GM23248 (cell line): Measurements from ENCODE around the gene TMEM151A. TPM values are rescaled to one million over a fixed set of nuclear protein-coding genes. Genes with fewer than 3 reads are reported as not detected.

Source experiments
- DNase-seq: peaks from one replicate; pipeline ENCODE4 v3.0.0-alpha.2; 2015
- H2AFZ ChIP-seq: fragments of 200-600 bp; sonication (generic); 2 replicates; pipeline ENCODE4 v1.6.1; 2016; ENCODE audit warnings: antibody characterized with exemption
- H3F3A ChIP-seq: fragments of 200-600 bp; sonication (generic); 2 replicates; pipeline ENCODE4 v1.6.1; 2016; ENCODE audit warnings: mild to moderate bottlenecking, antibody characterized with exemption, mixed run types; ENCODE audit not compliant: insufficient read depth
- H3K27ac ChIP-seq: fragments of 200-600 bp; sonication (generic); 2 replicates; pipeline ENCODE4 v1.5.1; 2016; ENCODE audit warnings: mild to moderate bottlenecking
- H3K27me3 ChIP-seq: fragments of 200-600 bp; sonication (generic); replicated peaks from 2 replicates; pipeline ENCODE4 v1.6.1; 2016; ENCODE audit warnings: mild to moderate bottlenecking; ENCODE audit not compliant: insufficient read depth
- H3K36me3 ChIP-seq: fragments of 200-600 bp; sonication (generic); 2 replicates; pipeline ENCODE4 v1.6.1; 2016; ENCODE audit warnings: low read depth, mild to moderate bottlenecking
- H3K4me1 ChIP-seq: fragments of 200-600 bp; sonication (generic); 2 replicates; pipeline ENCODE4 v1.6.1; 2016; ENCODE audit warnings: mild to moderate bottlenecking; ENCODE audit not compliant: insufficient read depth
- H3K4me2 ChIP-seq: fragments of 200-600 bp; sonication (generic); one replicate; pipeline ENCODE4 v1.6.1; 2016; ENCODE audit warnings: mild to moderate bottlenecking; ENCODE audit not compliant: unreplicated experiment
- H3K4me3 ChIP-seq: fragments of 200-600 bp; sonication (generic); 2 replicates; pipeline ENCODE4 v1.5.1; 2016; ENCODE audit warnings: mild to moderate bottlenecking
- H3K79me2 ChIP-seq: fragments of 200-600 bp; sonication (generic); 2 replicates; pipeline ENCODE4 v1.6.1; 2016; ENCODE audit warnings: mild to moderate bottlenecking; ENCODE audit not compliant: insufficient read depth
- H3K9ac ChIP-seq: fragments of 200-600 bp; sonication (generic); 2 replicates; pipeline ENCODE4 v1.6.1; 2016; ENCODE audit warnings: mild to moderate bottlenecking
- H3K9me2 ChIP-seq: fragments of 200-600 bp; sonication (generic); 2 replicates; pipeline ENCODE4 v1.6.1; 2016; ENCODE audit warnings: mixed run types, mild to moderate bottlenecking, moderate library complexity; ENCODE audit not compliant: insufficient read depth
- H3K9me3 ChIP-seq: fragments of 200-600 bp; sonication (generic); one replicate; pipeline ENCODE4 v1.6.1; 2017; ENCODE audit warnings: low read depth
- H4K20me1 ChIP-seq: fragments of 200-600 bp; sonication (generic); 2 replicates; pipeline ENCODE4 v1.6.0; 2016; ENCODE audit not compliant: insufficient read depth
- EZH2 ChIP-seq: fragments of 200-600 bp; sonication (generic); IDR thresholded peaks from 2 replicates; pipeline ENCODE4 v1.6.1; 2018; ENCODE audit warnings: antibody characterized with exemption, mild to moderate bottlenecking; ENCODE audit not compliant: insufficient read depth, poor library complexity, severe bottlenecking
- EZH2phosphoT487 ChIP-seq: fragments of 200-600 bp; sonication (generic); IDR thresholded peaks from 2 replicates; pipeline ENCODE4 v1.6.1; 2018; ENCODE audit warnings: antibody characterized with exemption, moderate library complexity, mild to moderate bottlenecking, low read depth; ENCODE audit not compliant: insufficient read depth
- WGBS, 2 experiments: methylation state at CpG; one replicate each; pipeline ENCODE4 v1.1.6; 2015 to 2017; ENCODE audit warnings: low lambda C conversion rate in 2 of 2, low coverage in 1 of 2; ENCODE audit errors: missing lambda C conversion rate in 2 of 2; 5-methylcytosine and 5-hydroxymethylcytosine counted together
- in situ Hi-C: fragments of 300-500 bp; cut with MboI; formaldehyde crosslinking; loops from 2 replicates; pipeline ENCODE4 v1.15.0; 2020
- polyA plus RNA-seq: library from polyadenylated mRNA; unstranded; fragments of >200 nt; fragmentation: Nextera tagmentation; extraction: Ambion mirVana; gene quantifications from 2 replicates; pipeline ENCODE4 v1.2.1, GENCODE V29; 2016
- total RNA-seq: library from RNA; depleted of rRNA; stranded (reverse); fragments of >200 nt; shearing (Covaris generic); gene quantifications from 2 replicates; pipeline ENCODE4 v1.2.3, GENCODE V29; 2014

The TMEM151A gene
- total and polyA plus RNA-seq, 2 experiments from 2014 or later = 0.19 to 0.54 TPM

DNA sequence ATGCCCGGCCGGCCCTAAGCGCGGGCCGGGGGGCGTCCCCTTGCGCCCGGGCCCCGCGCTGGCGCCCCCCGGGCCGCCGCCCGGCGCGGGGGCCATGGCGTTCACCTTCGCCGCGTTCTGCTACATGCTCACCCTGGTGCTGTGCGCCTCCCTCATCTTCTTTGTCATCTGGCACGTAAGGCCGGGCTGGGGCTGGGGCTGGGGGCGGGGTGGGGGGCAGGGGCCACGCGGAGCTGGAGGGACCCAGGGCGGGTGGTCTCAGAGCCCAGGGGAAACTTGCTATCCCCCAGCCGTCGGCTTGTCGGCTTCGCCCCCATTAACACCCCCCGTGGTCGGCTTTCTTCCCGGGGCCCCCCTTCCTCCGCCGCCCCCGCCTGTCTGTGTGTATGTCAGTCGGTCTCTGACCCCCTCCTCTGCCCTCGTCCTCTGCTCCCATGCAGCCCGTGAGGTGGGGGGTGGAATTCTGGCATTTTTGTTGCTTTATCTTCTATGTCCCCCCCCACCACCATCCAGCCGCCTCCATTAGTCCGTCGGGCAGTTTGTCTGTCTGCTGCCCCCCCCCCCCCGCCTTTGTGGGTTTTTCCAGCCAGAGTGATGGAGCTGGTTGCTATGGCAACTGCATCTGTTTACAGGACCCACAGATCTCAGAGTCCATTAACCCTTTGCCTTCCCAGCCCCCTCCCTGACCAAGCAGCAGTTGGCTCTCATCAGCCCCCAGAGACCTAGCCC lies 13.2 kb upstream of the TMEM151A start:
- Histone ChIP-seq H3K79me2 (no peaks in the 10 kb centered on the region), H3K9me3 (no peaks in the 10 kb centered on the region), H2AFZ (no peak overlapping the region), H3F3A (peaks cover 21% of the 10 kb centered on the region), H3K9ac (no peak overlapping the region), H3K9me2 (no peaks in the 10 kb centered on the region), H3K36me3 (peaks cover 7% of the 10 kb centered on the region; the same call in 1 of the 2 replicates), H3K4me1 (no peaks in the 10 kb centered on the region), H3K4me3 (no peak overlapping the region), H4K20me1 (no peaks in the 10 kb centered on the region), H3K27ac (no peak overlapping the region), H3K4me2 (no peak overlapping the region), H3K27me3 (no peaks in the 10 kb centered on the region)
- no peak for TF ChIP-seq EZH2phosphoT487
- TF ChIP-seq EZH2 = no peak
- DNase-seq = peak; percentile 59
- WGBS, 2 experiments = 0 to 4% methylated on average over 16 to 22 of the region's 45 CpGs
- in situ Hi-C loops = no loop called here

DNA sequence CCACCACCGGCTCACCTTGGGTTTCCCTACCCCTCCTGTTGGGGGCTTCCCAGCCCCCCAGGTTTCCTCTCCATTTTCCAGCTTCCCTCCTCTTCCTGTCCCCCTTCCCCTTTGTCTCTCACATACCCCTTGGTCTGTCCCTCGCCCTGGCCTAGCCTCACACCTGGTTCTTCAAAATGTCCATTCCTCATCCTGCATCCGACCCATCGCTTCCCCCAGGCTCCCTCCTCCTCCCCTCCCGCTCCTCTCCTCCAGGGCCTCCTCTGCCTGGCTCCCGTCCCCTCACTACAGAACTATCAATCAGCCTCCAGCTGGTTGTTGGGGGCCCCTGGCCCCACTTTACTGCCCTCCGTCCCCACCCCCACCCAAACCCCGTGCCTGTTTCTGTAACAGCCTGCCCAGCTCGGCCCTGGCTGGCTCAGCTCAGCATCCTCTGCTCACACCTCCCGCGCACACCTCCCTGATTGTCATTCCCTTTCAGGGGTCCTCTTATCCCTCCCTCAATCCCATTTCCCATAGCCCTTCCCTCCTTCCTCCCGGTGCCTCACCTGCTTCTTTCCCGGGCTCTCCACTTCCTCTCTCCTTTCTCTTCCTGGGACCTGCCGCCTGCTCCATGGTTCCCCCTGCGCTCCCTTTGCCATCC lies 12.5 kb upstream of the TMEM151A start:
- no peak overlapping the region for H2AFZ ChIP-seq
- no peak for DNase-seq
- TF ChIP-seq EZH2 = no peak
- H3K79me2 ChIP-seq = no peaks in the 10 kb centered on the region
- H3K4me2 ChIP-seq = no peak overlapping the region
- H3K9me2 ChIP-seq = no peaks in the 10 kb centered on the region
- no peaks in the 10 kb centered on the region for H3K4me1 ChIP-seq
- no peaks in the 10 kb centered on the region for H3K27me3 ChIP-seq
- H3K27ac ChIP-seq = no peak overlapping the region
- 68 to 84% methylated on average over 4 to 15 of the region's 15 CpGs for WGBS, 2 experiments
- H3F3A ChIP-seq = peaks cover 21% of the 10 kb centered on the region
- in situ Hi-C loops = no loop called here
- H3K9ac ChIP-seq = no peak overlapping the region
- H3K9me3 ChIP-seq = no peaks in the 10 kb centered on the region
- 0 out of 2 replicates have a peak, but pooled peaks cover under 1% of the 10 kb centered on the region for H3K36me3 ChIP-seq
- H4K20me1 ChIP-seq = no peaks in the 10 kb centered on the region
- H3K4me3 ChIP-seq = no peak overlapping the region

DNA sequence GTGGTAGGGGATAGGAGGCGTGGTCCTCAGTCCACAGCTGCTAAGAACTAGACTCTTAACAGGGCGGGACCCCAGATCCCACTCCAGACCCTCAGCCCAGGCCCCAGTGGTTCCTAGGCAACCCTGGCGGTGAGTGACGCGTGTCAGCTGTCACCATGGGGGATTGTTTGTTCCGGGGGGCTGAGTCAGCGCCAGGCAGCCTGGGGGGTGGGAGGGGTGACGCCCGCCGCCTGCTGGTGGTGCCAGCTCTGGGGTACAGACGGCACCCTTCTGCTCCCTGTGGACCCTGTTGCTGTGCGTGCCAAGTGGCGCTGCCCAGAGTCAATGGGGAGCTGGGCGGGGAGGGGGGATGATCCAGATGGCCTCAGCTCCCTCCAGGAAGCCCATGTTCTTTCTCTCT lies 11.3 kb upstream of the TMEM151A start:
- TF ChIP-seq EZH2 (no peak), EZH2phosphoT487 (no peak)
- Histone ChIP-seq H3K4me3 (no peak overlapping the region), H3K36me3 (no peaks in the 10 kb centered on the region), H3K9me2 (no peaks in the 10 kb centered on the region), H2AFZ (no peak overlapping the region), H3F3A (peaks cover 21% of the 10 kb centered on the region), H3K27ac (no peak overlapping the region), H3K4me2 (no peak overlapping the region), H3K27me3 (no peaks in the 10 kb centered on the region), H3K79me2 (peaks cover 9% of the 10 kb centered on the region), H3K9me3 (no peaks in the 10 kb centered on the region), H3K4me1 (no peaks in the 10 kb centered on the region), H4K20me1 (no peaks in the 10 kb centered on the region), H3K9ac (no peak overlapping the region)
- DNase-seq = no peak
- in situ Hi-C loops = no loop called here
- 39 to 46% methylated on average over 12 to 14 of the region's 14 CpGs for WGBS, 2 experiments

DNA sequence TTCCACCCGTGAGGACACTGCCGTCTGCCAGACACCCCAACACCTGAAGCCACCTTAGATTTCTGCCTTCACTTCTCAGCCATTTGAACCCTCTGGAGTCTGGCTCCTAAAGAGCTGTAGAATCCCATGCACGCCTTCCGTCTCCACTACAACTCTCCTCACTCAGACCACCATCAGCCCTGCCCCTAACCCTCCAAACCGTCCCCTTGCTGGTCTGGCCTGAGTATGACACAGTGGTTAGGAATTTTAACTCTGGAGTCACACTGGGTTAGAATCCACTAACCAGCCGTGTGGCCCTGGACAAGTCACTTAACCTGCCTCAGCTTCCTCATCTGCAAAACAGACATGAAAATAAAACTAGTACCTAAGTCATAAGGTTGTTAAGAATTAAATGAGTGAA lies 10.7 kb upstream of the TMEM151A start:
- Histone ChIP-seq H4K20me1 (no peaks in the 10 kb centered on the region), H3K79me2 (peaks cover 15% of the 10 kb centered on the region), H3F3A (peaks cover 21% of the 10 kb centered on the region), H3K9ac (no peak overlapping the region), H3K27me3 (no peaks in the 10 kb centered on the region), H3K36me3 (no peaks in the 10 kb centered on the region), H3K9me2 (no peaks in the 10 kb centered on the region), H3K4me1 (no peaks in the 10 kb centered on the region), H2AFZ (no peak overlapping the region), H3K4me3 (no peak overlapping the region), H3K27ac (no peak overlapping the region), H3K9me3 (no peaks in the 10 kb centered on the region), H3K4me2 (no peak overlapping the region)
- TF ChIP-seq EZH2 = no peak
- 49 to 52% methylated on average over 6 of the region's 6 CpGs for WGBS, 2 experiments
- DNase-seq = peak; percentile 47
- in situ Hi-C loops = no loop called here
